ENCODE measurements around the gene NOTCH1. TPM values are rescaled to one million over a fixed set of nuclear protein-coding genes. Genes with fewer than 3 reads are reported as not detected.

The NOTCH1 gene
- total RNA-seq, 2 experiments from 2014 or later: 17.6 to 17.9 TPM

- no peak for TF ChIP-seq EZH2phosphoT487 (IDR thresholded peaks at IDR 0.05; ENCODE audit: borderline replicate concordance, low read depth, low read length)
- Histone ChIP-seq H3K36me3 (ENCODE audit: insufficient read depth, low read length) (peaks cover 14% of the 10 kb centered on the region; the same call in 1 of the 2 replicates), H4K20me1 (ENCODE audit: insufficient read depth, low read length) (0 out of 2 replicates have a peak, but pooled peaks cover 8% of the 10 kb centered on the region), H3K79me2 (ENCODE audit: insufficient read depth, low read depth, low read length) (peaks cover 4% of the 10 kb centered on the region; the same call in 1 of the 2 replicates), H3K4me1 (ENCODE audit: insufficient read depth, low read length, poor library complexity, severe bottlenecking) (peaks cover 37% of the 10 kb centered on the region), H2AFZ (ENCODE audit: low read length) (no peak overlapping the region), H3K27ac (ENCODE audit: low read depth, low read length, poor library complexity, severe bottlenecking) (no peak overlapping the region), H3K9me2 (ENCODE audit: insufficient read depth, low read length) (no peaks in the 10 kb centered on the region), H3K4me2 (ENCODE audit: low read length) (no peak overlapping the region), H3K4me3 (ENCODE audit: low read depth, low read length, poor library complexity, severe bottlenecking) (no peak overlapping the region), H3K9me3 (ENCODE audit: low read length) (no peaks in the 10 kb centered on the region)
- intact Hi-C loops (cut with micrococcal nuclease; ENCODE audit: unreplicated experiment): loop anchor here (10.0 kb wide), 1 partner anchor 614 kb away; no protein-coding TSS in a partner anchor
- POLR2A ChIA-PET: interaction anchor here (0.5 kb wide), 1 partner anchor 615 kb away, joined by 3 read pairs; no protein-coding TSS in a partner anchor
- CTCF ChIA-PET (ENCODE audit: unreplicated experiment): no interaction called here
- DNase-seq (ENCODE audit: low spot score): no peak
- BruUV-seq (replicated peaks): no TSS peak
Observed at GRCh38 chr9:136541179-136541578, 4.7 kb downstream of the NOTCH1 start.

GRCh38 chr9:136539427-136540421, 6.1 kb downstream of the NOTCH1 start:
- Histone ChIP-seq H3K27ac (ENCODE audit: low read depth, low read length, poor library complexity, severe bottlenecking) (peak overlapping the region; percentile 71), H3K9me2 (ENCODE audit: insufficient read depth, low read length) (no peaks in the 10 kb centered on the region), H3K4me1 (ENCODE audit: insufficient read depth, low read length, poor library complexity, severe bottlenecking) (peaks cover 43% of the 10 kb centered on the region), H2AFZ (ENCODE audit: low read length) (no peak overlapping the region), H3K4me3 (ENCODE audit: low read depth, low read length, poor library complexity, severe bottlenecking) (peak overlapping the region; percentile 27), H4K20me1 (ENCODE audit: insufficient read depth, low read length) (peaks cover 8% of the 10 kb centered on the region; the same call in 1 of the 2 replicates), H3K4me2 (ENCODE audit: low read length) (peak overlapping the region; percentile 54), H3K9me3 (ENCODE audit: low read length) (no peaks in the 10 kb centered on the region), H3K79me2 (ENCODE audit: insufficient read depth, low read depth, low read length) (peaks cover 3% of the 10 kb centered on the region; the same call in 1 of the 2 replicates), H3K36me3 (ENCODE audit: insufficient read depth, low read length) (peaks cover 14% of the 10 kb centered on the region; the same call in 1 of the 2 replicates)
- no TSS peak for BruUV-seq (replicated peaks)
- POLR2A ChIA-PET: interaction anchor here (0.5 kb wide), 1 partner anchor 664 kb away, joined by 3 read pairs; no protein-coding TSS in a partner anchor
- CTCF ChIA-PET (ENCODE audit: unreplicated experiment): no interaction called here
- peak; percentile 94 for DNase-seq (ENCODE audit: low spot score)
- TF ChIP-seq CTCF (conservative IDR thresholded peaks at IDR 0.05; ENCODE audit: low read length) (no peak), EZH2phosphoT487 (IDR thresholded peaks at IDR 0.05; ENCODE audit: borderline replicate concordance, low read depth, low read length) (no peak)
- intact Hi-C loops (cut with micrococcal nuclease; ENCODE audit: unreplicated experiment): loop anchor here (10.0 kb wide), 1 partner anchor 615 kb away; no protein-coding TSS in a partner anchor

- ChIA-PET CTCF (ENCODE audit: unreplicated experiment) (no interaction called here), POLR2A (interaction anchor here (0.7 kb wide), 1 partner anchor 19 kb away, joined by 3 read pairs; no protein-coding TSS in a partner anchor)
- peak; percentile 16 for DNase-seq (ENCODE audit: low spot score)
- peak overlapping the region; percentile 27 for H3K4me3 ChIP-seq (ENCODE audit: low read depth, low read length, poor library complexity, severe bottlenecking)
- H2AFZ ChIP-seq (ENCODE audit: low read length): no peak overlapping the region
- H3K4me1 ChIP-seq (ENCODE audit: insufficient read depth, low read length, poor library complexity, severe bottlenecking): peaks cover 35% of the 10 kb centered on the region
- H3K9me2 ChIP-seq (ENCODE audit: insufficient read depth, low read length): no peaks in the 10 kb centered on the region
- H3K9me3 ChIP-seq (ENCODE audit: low read length): no peaks in the 10 kb centered on the region
- peaks cover 18% of the 10 kb centered on the region; the same call in 1 of the 2 replicates for H3K36me3 ChIP-seq (ENCODE audit: insufficient read depth, low read length)
- H3K27ac ChIP-seq (ENCODE audit: low read depth, low read length, poor library complexity, severe bottlenecking): peak overlapping the region; percentile 71
- intact Hi-C loops (cut with micrococcal nuclease; ENCODE audit: unreplicated experiment): no loop called here
- no peaks in the 10 kb centered on the region for H3K79me2 ChIP-seq (ENCODE audit: insufficient read depth, low read depth, low read length)
- TF ChIP-seq CTCF (conservative IDR thresholded peaks at IDR 0.05; ENCODE audit: low read length): no peak
- TF ChIP-seq EZH2phosphoT487 (IDR thresholded peaks at IDR 0.05; ENCODE audit: borderline replicate concordance, low read depth, low read length): no peak
- no peaks in the 10 kb centered on the region; the same call in 1 of the 2 replicates for H4K20me1 ChIP-seq (ENCODE audit: insufficient read depth, low read length)
- BruUV-seq (replicated peaks): no TSS peak
- H3K4me2 ChIP-seq (ENCODE audit: low read length): peak overlapping the region; percentile 54
Observed at GRCh38 chr9:136538599-136539426, 7.0 kb downstream of the NOTCH1 start.
